CD4-positive, CD25-positive, alpha-beta regulatory T cell (primary cell): ENCODE measurements around the gene PTPA. TPM values are rescaled to one million over a fixed set of nuclear protein-coding genes. Genes with fewer than 3 reads are reported as not detected.
"Not testable (repeated sequence)": the region's sequence is repeated elsewhere in the genome, so short reads cannot be mapped to it uniquely, and the experiment has no call there.

ENCODE experiments used
- ATAC-seq, 2 donors: fragments of 150-1000 bp; cut with Tn5 transposase; one replicate each; pipeline ENCODE4 v1.10.0; 2021; ENCODE audit warnings: low read depth in 2 of 2, moderate number of reproducible peaks in 2 of 2, moderate library complexity in 1 of 2
- DNase-seq, 3 donors: peaks; one replicate each; pipeline versions ENCODE4 v3.0.0 to v3.0.0-alpha.2; 2012 to 2022; ENCODE audit warnings: mixed read lengths in 1 of 3
- H3K27ac ChIP-seq: one replicate; pipeline ENCODE4 v1.7.0; 2013; ENCODE audit warnings: mild to moderate bottlenecking, low read length; ENCODE audit not compliant: insufficient read depth, poor library complexity, severe bottlenecking
- H3K27me3 ChIP-seq: one replicate; pipeline ENCODE4 v1.7.0; 2013; ENCODE audit warnings: low read length; ENCODE audit not compliant: control insufficient read depth, insufficient read depth
- H3K36me3 ChIP-seq: one replicate; pipeline ENCODE4 v1.7.0; 2013; ENCODE audit warnings: mild to moderate bottlenecking, low read length, moderate library complexity; ENCODE audit not compliant: control insufficient read depth, insufficient read depth
- H3K4me1 ChIP-seq: 2 replicates; pipeline ENCODE4 v1.7.0; 2013; ENCODE audit warnings: mild to moderate bottlenecking, low read length; ENCODE audit not compliant: insufficient read depth, control insufficient read depth, poor library complexity, severe bottlenecking
- H3K4me3 ChIP-seq: one replicate; pipeline ENCODE4 v1.7.0; 2013; ENCODE audit warnings: low read depth, mild to moderate bottlenecking, low read length, moderate library complexity
- H3K9me3 ChIP-seq, 2 experiments: 1 replicate in 1 of 2; 2 replicates in 1 of 2; pipeline ENCODE4 v1.7.0; 2013; ENCODE audit warnings: low read length in 2 of 2, mild to moderate bottlenecking in 1 of 2, moderate library complexity in 1 of 2; ENCODE audit not compliant: control insufficient read depth in 2 of 2
- H3K27ac Mint-ChIP-seq, 3 donors: one replicate each; pipeline ENCODE4 v1.8.0; 2020 to 2022; ENCODE audit warnings: mild to moderate bottlenecking in 3 of 3, mixed read lengths in 3 of 3, moderate library complexity in 2 of 3
- H3K27me3 Mint-ChIP-seq: one replicate; pipeline ENCODE4 v1.8.0; 2022; ENCODE audit warnings: mild to moderate bottlenecking, mixed read lengths
- H3K36me3 Mint-ChIP-seq: one replicate; pipeline ENCODE4 v1.8.0; 2020; ENCODE audit warnings: mixed read lengths
- H3K4me1 Mint-ChIP-seq, 4 donors: one replicate each; pipeline ENCODE4 v1.8.0; 2020 to 2022; ENCODE audit warnings: mixed read lengths in 4 of 4, mild to moderate bottlenecking in 1 of 4
- H3K4me3 Mint-ChIP-seq, 4 donors: one replicate each; pipeline ENCODE4 v1.8.0; 2020 to 2022; ENCODE audit warnings: mild to moderate bottlenecking in 4 of 4, mixed read lengths in 4 of 4, moderate library complexity in 3 of 4
- H3K9me3 Mint-ChIP-seq, 7 donors: one replicate each; pipeline ENCODE4 v1.8.0; 2020 to 2022; ENCODE audit warnings: mixed read lengths in 7 of 7, mild to moderate bottlenecking in 3 of 7, moderate library complexity in 2 of 7
- polyA plus RNA-seq, 4 donors: library from polyadenylated mRNA; unstranded; fragments of 300-500 nt; fragmentation: Illumina TruSeq; gene quantifications; one replicate each; pipeline ENCODE4 v1.2.3, GENCODE V29; 2021
- total RNA-seq: library from RNA; stranded (reverse); gene quantifications from one replicate; pipeline ENCODE4 v1.2.3, GENCODE V29; 2022

The PTPA gene
- total and polyA plus RNA-seq, 5 donors from 2014 or later: 12.9 to 53.7 (median 16.7) TPM

- Histone ChIP-seq H3K27me3 (no peaks in the 10 kb centered on the region), H3K36me3 (peaks cover 56% of the 10 kb centered on the region)
Measured at GRCh38 chr9:129126749-129127618, 15.8 kb downstream of the PTPA start.

GRCh38 chr9:129128689-129129088, 17.5 kb downstream of the PTPA start:
- DNase-seq (no peak), ATAC-seq (no peak)
- peaks cover 55% of the 10 kb centered on the region for H3K36me3 ChIP-seq
- no peaks in the 10 kb centered on the region for H3K27me3 ChIP-seq
- peaks cover 5% of the 10 kb centered on the region for H3K4me1 ChIP-seq
- Mint-ChIP-seq H3K4me3 (no peak overlapping the region), H3K9me3 (no peaks in the 10 kb centered on the region), H3K27ac (no peak overlapping the region), H3K36me3 (peaks cover 18% of the 10 kb centered on the region), H3K27me3 (no peaks in the 10 kb centered on the region), H3K4me1 (peaks cover 0 to 12% (median 6%) of the 10 kb centered on the region in 4 donors)
- H3K4me3 ChIP-seq: no peak overlapping the region
- no peak overlapping the region for H3K27ac ChIP-seq
- H3K9me3 ChIP-seq: no peaks in the 10 kb centered on the region

More at GRCh38 chr9:129126749-129127618, 15.8 kb downstream of the PTPA start:
- no peak overlapping the region for H3K27ac ChIP-seq
- Mint-ChIP-seq H3K9me3 (no peaks in the 10 kb centered on the region), H3K4me1 (peaks cover 0 to 11% (median 5%) of the 10 kb centered on the region in 4 donors), H3K36me3 (peaks cover 14% of the 10 kb centered on the region), H3K4me3 (no peak overlapping the region), H3K27me3 (no peaks in the 10 kb centered on the region), H3K27ac (peak overlapping the region in 2 of 3 donors; percentile 31 to 77)
- H3K4me3 ChIP-seq: no peak overlapping the region
- peaks cover 5% of the 10 kb centered on the region for H3K4me1 ChIP-seq
- no peaks in the 10 kb centered on the region for H3K9me3 ChIP-seq
- DNase-seq (no peak), ATAC-seq (no peak)

GRCh38 chr9:129130271-129130670, 19.1 kb downstream of the PTPA start:
- ATAC-seq, H3K9me3 Mint-ChIP-seq, H3K27ac Mint-ChIP-seq, H3K4me3 Mint-ChIP-seq, H3K27me3 Mint-ChIP-seq, H3K27ac ChIP-seq, H3K4me3 ChIP-seq, H3K9me3 ChIP-seq, H3K4me1 ChIP-seq, H3K27me3 ChIP-seq, DNase-seq: not testable (repeated sequence)
- peaks cover 0 to 15% (median 7%) of the 10 kb centered on the region in 4 donors for H3K4me1 Mint-ChIP-seq
- peaks cover 49% of the 10 kb centered on the region for H3K36me3 ChIP-seq
- peaks cover 23% of the 10 kb centered on the region for H3K36me3 Mint-ChIP-seq

- ATAC-seq: no peak
- H3K36me3 Mint-ChIP-seq: peaks cover 26% of the 10 kb centered on the region
Measured at GRCh38 chr9:129130791-129131190, 19.6 kb downstream of the PTPA start.

GRCh38 chr9:129131300-129132145, 20.3 kb downstream of the PTPA start:
- H3K4me1 Mint-ChIP-seq: peaks cover 0 to 15% (median 7%) of the 10 kb centered on the region in 4 donors
- Histone ChIP-seq H3K27me3 (no peaks in the 10 kb centered on the region), H3K27ac (no peak overlapping the region), H3K9me3 (no peaks in the 10 kb centered on the region), H3K36me3 (peaks cover 45% of the 10 kb centered on the region), H3K4me1 (peaks cover 5% of the 10 kb centered on the region), H3K4me3 (no peak overlapping the region)
- peak overlapping the region in 1 of 4 donors; percentile 66 for H3K4me3 Mint-ChIP-seq
- H3K27me3 Mint-ChIP-seq: no peaks in the 10 kb centered on the region
- H3K27ac Mint-ChIP-seq: peak overlapping the region in 1 of 3 donors; percentile 6
- DNase-seq (peak; percentile 72 to 86 (median 82)), ATAC-seq (peak; percentile 98 to 99)
- H3K36me3 Mint-ChIP-seq: peaks cover 26% of the 10 kb centered on the region
- no peaks in the 10 kb centered on the region for H3K9me3 Mint-ChIP-seq

More at GRCh38 chr9:129130791-129131190, 19.6 kb downstream of the PTPA start:
- Histone ChIP-seq H3K36me3 (peaks cover 47% of the 10 kb centered on the region), H3K27ac (no peak overlapping the region), H3K4me1 (peaks cover 5% of the 10 kb centered on the region), H3K27me3 (no peaks in the 10 kb centered on the region), H3K9me3 (no peaks in the 10 kb centered on the region), H3K4me3 (no peak overlapping the region)
- Mint-ChIP-seq H3K9me3 (no peaks in the 10 kb centered on the region), H3K27me3 (no peaks in the 10 kb centered on the region), H3K27ac (no peak overlapping the region), H3K4me3 (no peak overlapping the region), H3K4me1 (peaks cover 0 to 15% (median 7%) of the 10 kb centered on the region in 4 donors)
- DNase-seq: no peak

- peaks cover 0 to 15% (median 7%) of the 10 kb centered on the region in 4 donors for H3K4me1 Mint-ChIP-seq
- ATAC-seq (no peak), DNase-seq (no peak)
- H3K9me3 ChIP-seq: no peaks in the 10 kb centered on the region
- no peaks in the 10 kb centered on the region for H3K9me3 Mint-ChIP-seq
- peaks cover 39% of the 10 kb centered on the region for H3K36me3 ChIP-seq
- peaks cover 28% of the 10 kb centered on the region for H3K36me3 Mint-ChIP-seq
- H3K27ac ChIP-seq: no peak overlapping the region
- no peak overlapping the region for H3K4me3 ChIP-seq
- no peaks in the 10 kb centered on the region for H3K27me3 Mint-ChIP-seq
- H3K4me1 ChIP-seq: peaks cover 5% of the 10 kb centered on the region
- H3K4me3 Mint-ChIP-seq: no peak overlapping the region
- H3K27me3 ChIP-seq: no peaks in the 10 kb centered on the region
- no peak overlapping the region for H3K27ac Mint-ChIP-seq
Measured at GRCh38 chr9:129133082-129133481, 21.9 kb downstream of the PTPA start.

- Histone ChIP-seq H3K27me3 (no peaks in the 10 kb centered on the region), H3K9me3 (no peaks in the 10 kb centered on the region), H3K27ac (no peak overlapping the region), H3K4me3 (no peak overlapping the region), H3K4me1 (peaks cover 18% of the 10 kb centered on the region), H3K36me3 (peaks cover 28% of the 10 kb centered on the region)
- DNase-seq (no peak), ATAC-seq (no peak)
- Mint-ChIP-seq H3K36me3 (peaks cover 28% of the 10 kb centered on the region), H3K9me3 (no peaks in the 10 kb centered on the region), H3K27ac (no peak overlapping the region), H3K27me3 (no peaks in the 10 kb centered on the region), H3K4me3 (no peak overlapping the region), H3K4me1 (peaks cover 4 to 30% (median 16%) of the 10 kb centered on the region in 4 donors)
Measured at GRCh38 chr9:129135476-129135875, 24.3 kb downstream of the PTPA start.
